ENCODE data around the gene DOCK4.

GRCh38 chr7:111710839-111711380 lies 495.3 kb downstream of the DOCK4 start:
- no peak for TF ChIP-seq CTCF (IDR thresholded peaks at IDR 0.05)
- no peak for TF ChIP-seq KDM1A (IDR thresholded peaks at IDR 0.05; ENCODE audit: low read depth)
- TF ChIP-seq MAFK (IDR thresholded peaks at IDR 0.05; ENCODE audit: partially characterized antibody) = no peak
- no peak for TF ChIP-seq JUN (IDR thresholded peaks at IDR 0.05)
- TF ChIP-seq HDAC2 (IDR thresholded peaks at IDR 0.05) = no peak
- TF ChIP-seq REST (IDR thresholded peaks at IDR 0.05) = no peak
- no peak for TF ChIP-seq PHF8 (IDR thresholded peaks at IDR 0.05; ENCODE audit: borderline replicate concordance, low read depth)
- TF ChIP-seq RFX5 (IDR thresholded peaks at IDR 0.05) = no peak
- no peak for TF ChIP-seq MAX (IDR thresholded peaks at IDR 0.05)
- TF ChIP-seq USF2 (IDR thresholded peaks at IDR 0.05) = no peak
